HepG2 (cell line): ENCODE data around the gene P2RY6. TPM values are rescaled to one million over a fixed set of nuclear protein-coding genes. Genes with fewer than 3 reads are reported as not detected.

ENCODE experiments used
- ATAC-seq: fragments of 200-7000 bp; cut with Tn5 transposase; 3 replicates; pipeline ENCODE4 v1.9.1; 2020; ENCODE audit warnings: mild to moderate bottlenecking, moderate library complexity
- BruUV-seq: library from RNA; stranded (reverse); fragments of 400-500 nt; replicated peaks from 2 replicates; lab custom pipeline; 2021; lab: Mats Ljungman, UMichigan
- CTCF ChIA-PET: fragments of 300-600 bp; formaldehyde crosslinking; extraction: SDS; loops from one replicate; lab custom pipeline; 2021; ENCODE audit warnings: low total read pairs, inconsistent platforms, low intra/inter-chr PET ratio; lab: Yijun Ruan, JAX
- POLR2A ChIA-PET: fragments of 350-600 bp; sonication (Branson Sonifier 250); formaldehyde crosslinking; loops from one replicate; lab custom pipeline; 2020; ENCODE audit warnings: antibody characterized with exemption, inconsistent platforms; lab: Yijun Ruan, JAX
- DNase-seq: peaks from one replicate; pipeline ENCODE4 v3.0.0-alpha.2; 2015; ENCODE audit warnings: low spot score
- FAIRE-seq: peaks from 3 replicates; lab custom pipeline; 2011; peaks lifted over from hg19 to GRCh38; lab: Jason Lieb, UNC
- H2AFZ ChIP-seq: one replicate; pipeline ENCODE4 v1.6.1; 2011; ENCODE audit warnings: low read length, inconsistent platforms
- H3K27ac ChIP-seq: fragments of 300-600 bp; 3 replicates; pipeline ENCODE4 v1.8.0; 2011; ENCODE audit warnings: mixed run types, mild to moderate bottlenecking, mixed read lengths, low read length, inconsistent platforms; ENCODE audit not compliant: insufficient read depth; ENCODE audit errors: extremely low read length
- H3K27me3 ChIP-seq, 2 experiments: fragments of 200-600 bp in 1 of 2; 2 replicates in 1 of 2; 3 replicates in 1 of 2; pipeline versions ENCODE4 v1.6.0 to v1.8.0; 2011; ENCODE audit warnings: low read length in 2 of 2, mild to moderate bottlenecking in 2 of 2, moderate library complexity in 2 of 2, inconsistent platforms in 1 of 2; ENCODE audit not compliant: insufficient read depth in 2 of 2, control insufficient read depth in 1 of 2
- H3K36me3 ChIP-seq, 2 experiments: fragments of 200-600 bp in 1 of 2; replicated peaks in 1 of 2; 2 replicates in 1 of 2; 3 replicates in 1 of 2; pipeline versions ENCODE4 v1.5.1 to v1.8.0; 2011; ENCODE audit warnings: low read length in 2 of 2, inconsistent platforms in 1 of 2; ENCODE audit not compliant: insufficient read depth in 2 of 2, control insufficient read depth in 1 of 2
- H3K4me1 ChIP-seq: 2 replicates; pipeline ENCODE4 v1.5.1; 2012; ENCODE audit warnings: low read length, inconsistent platforms; ENCODE audit not compliant: insufficient read depth
- H3K4me2 ChIP-seq: 2 replicates; pipeline ENCODE4 v1.6.0; 2011; ENCODE audit warnings: low read depth, low read length, inconsistent platforms
- H3K4me3 ChIP-seq, 3 experiments: fragments of 200-600 bp in 1 of 3; sonication (generic), shearing (Covaris generic) in 1 of 3; replicated peaks in 1 of 3; 2 replicates each; pipeline ENCODE4 v1.5.1; 2011 to 2016; ENCODE audit warnings: low read length in 3 of 3, inconsistent platforms in 2 of 3, low read depth in 2 of 3, mild to moderate bottlenecking in 2 of 3, control low read depth in 1 of 3, mixed read lengths in 1 of 3; ENCODE audit not compliant: insufficient read depth in 1 of 3
- H3K79me2 ChIP-seq: one replicate; pipeline ENCODE4 v1.6.1; 2011; ENCODE audit warnings: low read length, inconsistent platforms; ENCODE audit not compliant: insufficient read depth
- H3K9ac ChIP-seq: 2 replicates; pipeline ENCODE4 v1.6.0; 2011; ENCODE audit warnings: mild to moderate bottlenecking, low read depth, low read length, inconsistent platforms; ENCODE audit not compliant: insufficient read depth
- H3K9me3 ChIP-seq: 2 replicates; pipeline ENCODE4 v1.5.1; 2012; ENCODE audit warnings: mild to moderate bottlenecking, low read length
- H4K20me1 ChIP-seq: 2 replicates; pipeline ENCODE4 v1.6.0; 2011; ENCODE audit warnings: inconsistent platforms, mild to moderate bottlenecking, low read length, moderate library complexity; ENCODE audit not compliant: insufficient read depth
- ATF4 ChIP-seq, 2 experiments: fragments of 450-650 bp in 1 of 2; sonication (generic) in 1 of 2; formaldehyde crosslinking; IDR thresholded peaks; 2 replicates each; pipeline versions ENCODE4 v1.5.0 to v1.8.0; 2020 to 2022; ENCODE audit warnings: mild to moderate bottlenecking in 1 of 2, missing genetic modification reagents in 1 of 2
- CHD4 ChIP-seq: fragments of 200-600 bp; sonication (generic); IDR thresholded peaks from 2 replicates; pipeline ENCODE4 v1.7.0; 2017; ENCODE audit warnings: mild to moderate bottlenecking, low read length, borderline replicate concordance
- ESRRA ChIP-seq: sonication (generic); formaldehyde crosslinking; IDR thresholded peaks from 2 replicates; pipeline ENCODE4 v1.5.1; 2020; ENCODE audit warnings: mild to moderate bottlenecking, low read depth, missing genetic modification reagents
- IRF2 ChIP-seq: IDR thresholded peaks from 2 replicates; pipeline ENCODE4 v1.6.1; 2018; ENCODE audit warnings: missing genetic modification reagents, missing compliant biosample characterization
- NR2F6 ChIP-seq, 2 experiments: IDR thresholded peaks; 2 replicates each; pipeline ENCODE4 v1.6.1; 2016; ENCODE audit warnings: antibody characterized with exemption in 1 of 2, mild to moderate bottlenecking in 1 of 2
- SMARCC2 ChIP-seq: fragments of 450-650 bp; IDR thresholded peaks from 2 replicates; pipeline ENCODE4 v1.6.1; 2017; ENCODE audit warnings: antibody characterized with exemption, mild to moderate bottlenecking
- SMARCE1 ChIP-seq: fragments of 450-650 bp; IDR thresholded peaks from 2 replicates; pipeline ENCODE4 v1.6.1; 2017; ENCODE audit warnings: borderline replicate concordance
- TCF12 ChIP-seq, 2 experiments: fragments of 450-650 bp in 1 of 2; sonication (generic) in 1 of 2; formaldehyde crosslinking in 1 of 2; IDR thresholded peaks; 2 replicates each; pipeline versions ENCODE4 v1.6.1 to v1.8.0; 2017 to 2022; ENCODE audit warnings: antibody characterized with exemption in 1 of 2, mild to moderate bottlenecking in 1 of 2, missing genetic modification reagents in 1 of 2, moderate library complexity in 1 of 2
- TEAD2 ChIP-seq: sonication (generic); formaldehyde crosslinking; IDR thresholded peaks from 2 replicates; pipeline ENCODE4 v1.9.0; 2021; ENCODE audit warnings: missing genetic modification reagents
- ZFP91 ChIP-seq: sonication (generic); formaldehyde crosslinking; IDR thresholded peaks from 2 replicates; pipeline ENCODE4 v1.9.0; 2022; ENCODE audit warnings: missing genetic modification reagents, mild to moderate bottlenecking, borderline replicate concordance
- ZMAT3 ChIP-seq: sonication (generic); formaldehyde crosslinking; conservative IDR thresholded peaks from 2 replicates; pipeline ENCODE4 v1.7.0; 2021; ENCODE audit warnings: missing genetic modification reagents
- ZNF335 ChIP-seq: sonication (generic); formaldehyde crosslinking; IDR thresholded peaks from 2 replicates; pipeline ENCODE4 v1.4.0; 2020; ENCODE audit warnings: missing genetic modification reagents
- ZNF639 ChIP-seq: conservative IDR thresholded peaks from 2 replicates; pipeline ENCODE4 v1.6.1; 2018; ENCODE audit warnings: missing genetic modification reagents
- WGBS: methylation state at CpG from one replicate; pipeline ENCODE4 v1.1.6; 2017; ENCODE audit warnings: low lambda C conversion rate; 5-methylcytosine and 5-hydroxymethylcytosine counted together
- in situ Hi-C: cut with HindIII; loops from 2 replicates; pipeline ENCODE4 v1.10.0; 2017; ENCODE audit warnings: low pct_unique_long_range_greater_than_20kb; ENCODE audit not compliant: extremely low pct_ligation_motif_present
- intact Hi-C: fragments of 100-400 bp; cut with micrococcal nuclease; formaldehyde crosslinking; loops from one replicate; pipeline ENCODE4 v1.10.0; 2022; ENCODE audit not compliant: unreplicated experiment
- polyA plus RNA-seq, 8 experiments: library from polyadenylated mRNA; depleted of rRNA in 3 of 8; stranded (reverse) in 7 of 8; unstranded in 1 of 8; fragments of >200 nt; fragmentation: Illumina TruSeq in 4 of 8; extraction: Trizol in 4 of 8; gene quantifications; 2 replicates each; pipeline versions ENCODE4 v1.2.1 to v1.2.3, GENCODE V29; 2011 to 2016; ENCODE audit warnings: low read depth in 4 of 8, missing spikeins in 1 of 8, mixed read lengths in 1 of 8; ENCODE audit not compliant: insufficient read depth in 1 of 8
- total RNA-seq, 5 experiments: library from RNA; depleted of rRNA; stranded (reverse); fragments of >200 nt; fragmentation: Illumina TruSeq; extraction: Trizol; gene quantifications; 2 replicates each; pipeline ENCODE4 v1.2.3, GENCODE V29; 2016; ENCODE audit warnings: low read depth in 1 of 5
- TF ChIP-seq, protein P1 (sequence below): IDR thresholded peaks from 2 replicates; pipeline ENCODE4 v1.6.1; 2016; ENCODE audit warnings: low read depth, control low read depth
- TF ChIP-seq, protein P2 (sequence below): sonication (generic); formaldehyde crosslinking; IDR thresholded peaks from 2 replicates; pipeline ENCODE4 v1.8.0; 2022; ENCODE audit warnings: low read depth, missing genetic modification reagents

P2RY6 gene
- total and polyA plus RNA-seq, 2 of the 13 experiments (the other 11 are each of a cell fraction or from before 2014, with no cell fraction given) = 0.09 to 0.29 TPM

GRCh38 chr11:73337846-73338245 is 65.7 kb downstream of the P2RY6 start (continued):
- TF ChIP-seq SMARCE1 = no peak
- no peak for TF ChIP-seq ZNF335 (CRISPR knock-in tag)
- no peak for TF ChIP-seq NR2F6 (IDR thresholded peaks at IDR 0.05)
- TF ChIP-seq NR2F6 (CRISPR knock-in tag; IDR thresholded peaks at IDR 0.05) = no peak
- no peak for TF ChIP-seq TCF12 (IDR thresholded peaks at IDR 0.05)
- TF ChIP-seq TCF12 (CRISPR knock-in tag; IDR thresholded peaks at IDR 0.05) = no peak

GRCh38 chr11:73338279-73338678 is 66.1 kb downstream of the P2RY6 start:
- Histone ChIP-seq H3K4me3 (no peak overlapping the region), H3K27me3 (no peaks in the 10 kb centered on the region), H3K9ac (no peak overlapping the region), H3K4me2 (no peak overlapping the region), H3K4me1 (peaks cover 27% of the 10 kb centered on the region), H3K9me3 (no peaks in the 10 kb centered on the region), H3K36me3 (peaks cover 6 to 38% of the 10 kb centered on the region in 2 experiments; a peak in 4 of 5 replicates), H4K20me1 (peaks cover 11% of the 10 kb centered on the region), H3K79me2 (peaks cover 17% of the 10 kb centered on the region), H3K27ac (no peak overlapping the region), H2AFZ (no peak overlapping the region)
- ATAC-seq (no peak), DNase-seq (no peak), FAIRE-seq (no peak)
- CTCF ChIA-PET = no interaction called here
- POLR2A ChIA-PET = interaction anchor here (6.2 kb wide), 1 partner anchor 31 kb away, joined by 124 read pairs; the partner anchor contains the start of gene ARHGEF17
- in situ Hi-C loops = no loop called here
- WGBS = 94% methylated on average over 4 of the region's 4 CpGs
- BruUV-seq = no TSS peak
- intact Hi-C loops = no loop called here
- TF ChIP-seq, protein P1, sequence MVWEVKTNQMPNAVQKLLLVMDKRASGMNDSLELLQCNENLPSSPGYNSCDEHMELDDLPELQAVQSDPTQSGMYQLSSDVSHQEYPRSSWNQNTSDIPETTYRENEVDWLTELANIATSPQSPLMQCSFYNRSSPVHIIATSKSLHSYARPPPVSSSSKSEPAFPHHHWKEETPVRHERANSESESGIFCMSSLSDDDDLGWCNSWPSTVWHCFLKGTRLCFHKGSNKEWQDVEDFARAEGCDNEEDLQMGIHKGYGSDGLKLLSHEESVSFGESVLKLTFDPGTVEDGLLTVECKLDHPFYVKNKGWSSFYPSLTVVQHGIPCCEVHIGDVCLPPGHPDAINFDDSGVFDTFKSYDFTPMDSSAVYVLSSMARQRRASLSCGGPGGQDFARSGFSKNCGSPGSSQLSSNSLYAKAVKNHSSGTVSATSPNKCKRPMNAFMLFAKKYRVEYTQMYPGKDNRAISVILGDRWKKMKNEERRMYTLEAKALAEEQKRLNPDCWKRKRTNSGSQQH (CRISPR knock-in tag) = no peak
- TF ChIP-seq CHD4 (no peak), ZFP91 (CRISPR knock-in tag) (no peak), ZMAT3 (CRISPR knock-in tag) (no peak), ESRRA (CRISPR knock-in tag) (no peak), ZNF639 (CRISPR knock-in tag) (no peak), TEAD2 (CRISPR knock-in tag) (no peak), IRF2 (CRISPR knock-in tag) (no peak), SMARCC2 (no peak), ATF4 (CRISPR knock-in tag; IDR thresholded peaks at IDR 0.05) (no peak)
- TF ChIP-seq, protein P2, sequence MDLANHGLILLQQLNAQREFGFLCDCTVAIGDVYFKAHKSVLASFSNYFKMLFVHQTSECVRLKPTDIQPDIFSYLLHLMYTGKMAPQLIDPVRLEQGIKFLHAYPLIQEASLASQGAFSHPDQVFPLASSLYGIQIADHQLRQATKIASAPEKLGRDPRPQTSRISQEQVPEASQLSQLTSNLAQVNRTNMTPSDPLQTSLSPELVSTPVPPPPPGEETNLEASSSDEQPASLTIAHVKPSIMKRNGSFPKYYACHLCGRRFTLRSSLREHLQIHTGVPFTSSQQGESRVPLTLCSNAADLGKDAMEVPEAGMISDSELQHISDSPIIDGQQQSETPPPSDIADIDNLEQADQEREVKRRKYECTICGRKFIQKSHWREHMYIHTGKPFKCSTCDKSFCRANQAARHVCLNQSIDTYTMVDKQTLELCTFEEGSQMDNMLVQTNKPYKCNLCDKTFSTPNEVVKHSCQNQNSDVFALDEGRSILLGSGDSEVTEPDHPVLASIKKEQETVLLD (CRISPR knock-in tag) = no peak
